NCI-H1092 (cell line): Measurements from ENCODE around the gene GABARAP.

ENCODE experiments used
- DNase-seq: peaks from one replicate; lab custom pipeline; 2025; lab: John Stamatoyannopoulos, UW

GABARAP gene

DNA sequence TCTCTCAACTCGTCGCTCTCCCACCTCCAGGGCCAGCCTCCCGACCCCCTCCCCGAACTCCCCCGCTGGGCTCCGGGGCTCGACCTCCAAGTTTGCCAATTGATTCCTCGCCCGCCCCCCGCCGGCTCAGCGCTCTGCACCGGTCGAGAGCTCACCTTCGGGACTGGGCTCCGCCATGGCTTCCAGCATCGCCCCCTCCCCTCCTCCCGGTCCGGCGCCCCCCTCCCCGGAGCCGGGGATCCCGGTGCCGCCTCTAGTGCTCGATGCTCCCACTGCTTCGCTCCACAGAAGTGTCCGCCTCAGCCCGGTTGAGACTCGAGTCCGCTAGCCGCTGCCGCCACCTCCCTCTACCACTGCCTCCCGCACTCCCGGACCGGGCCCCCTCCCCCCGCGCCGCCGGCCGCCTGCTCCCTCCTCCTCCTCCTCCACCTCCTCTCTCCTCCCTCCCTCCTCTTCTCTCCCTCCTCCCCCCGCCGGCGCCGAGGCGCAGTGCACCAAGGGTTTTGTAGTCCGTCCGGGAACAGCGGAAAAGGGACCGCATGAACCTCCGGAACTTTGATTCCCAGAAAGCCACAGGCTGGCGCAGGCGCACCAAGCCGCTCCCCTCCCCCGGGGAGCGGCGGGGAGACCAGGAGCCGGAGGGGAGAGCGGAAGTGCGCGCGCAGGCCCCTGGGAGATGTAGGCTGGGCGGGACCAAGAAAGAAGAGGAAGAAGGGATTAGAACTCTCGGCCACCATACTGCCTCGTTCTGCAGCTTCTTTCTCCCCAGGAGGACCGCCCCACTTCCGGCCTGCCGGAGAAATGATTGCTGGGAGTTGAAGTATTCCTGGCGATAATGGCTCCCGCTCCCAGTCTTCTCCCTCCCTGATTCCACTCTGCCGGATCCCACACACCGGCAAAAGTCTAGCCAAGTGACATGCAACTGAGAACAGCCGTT, 2.9 kb downstream of the GABARAP start, which contains the start of gene PHF23:
PHF23 (minus strand) TSS at position 367 of the 937 bp plus-strand sequence; CDS start at position 189, 178 bp downstream.
- DNase-seq: peak; percentile 96

DNA sequence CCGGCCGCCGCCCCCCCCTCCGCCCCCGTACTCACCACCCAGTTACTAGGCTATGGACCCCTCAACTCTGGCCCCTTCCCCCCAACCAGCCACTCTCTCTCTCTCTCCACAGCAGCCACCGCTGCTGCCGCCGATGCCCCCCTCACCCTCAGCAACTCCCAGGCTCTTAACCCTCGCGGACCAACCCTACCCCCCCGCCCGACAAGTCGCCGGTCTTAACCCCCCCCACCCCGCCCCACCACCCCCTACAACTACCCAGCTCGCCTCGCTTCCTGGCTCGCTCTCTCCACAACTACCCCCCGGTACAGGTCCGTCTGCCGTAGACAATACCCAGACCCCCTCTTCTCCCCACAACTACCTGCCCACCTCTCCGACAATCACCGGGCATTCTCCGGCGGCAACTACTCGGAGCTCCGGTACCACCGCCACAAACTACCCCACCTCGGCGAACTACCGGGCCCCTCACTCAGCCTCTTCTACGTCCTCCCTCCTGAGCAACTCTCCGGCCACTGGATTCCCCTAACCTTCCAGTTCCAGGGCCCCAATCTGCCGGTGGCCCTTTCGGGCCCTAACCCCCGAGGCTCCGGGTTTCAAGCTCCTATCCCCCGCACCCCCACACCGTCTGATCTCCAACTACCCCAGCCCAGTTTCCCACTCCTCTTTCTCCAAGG, 3.7 kb downstream of the GABARAP start:
- no peak for DNase-seq

- DNase-seq: peak; percentile 19
These were observed 4.4 kb downstream of the GABARAP start for GRCh38 chr17:7237761-7238419.

- no peak for DNase-seq
These were observed 4.9 kb downstream of the GABARAP start for GRCh38 chr17:7237266-7237760.

DNA sequence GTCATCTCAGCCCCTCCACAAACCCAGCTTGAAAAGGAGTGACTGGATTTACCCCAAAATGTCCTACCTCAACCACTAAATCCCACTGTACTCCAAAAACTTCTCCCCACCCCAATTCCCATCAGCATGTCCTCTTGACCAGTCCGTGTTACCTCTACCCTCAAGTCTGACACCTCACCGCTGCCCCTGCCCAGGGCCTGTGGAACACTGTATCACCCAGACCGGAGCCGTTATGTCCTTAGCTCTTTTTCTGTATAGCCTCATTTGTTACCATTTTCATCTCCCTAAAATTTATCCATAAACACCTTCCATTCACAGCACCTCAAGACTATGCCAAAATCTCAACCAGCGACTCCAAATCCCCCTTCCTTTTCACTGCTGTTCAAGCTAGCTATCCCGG, 5.4 kb downstream of the GABARAP start:
- no peak for DNase-seq

GRCh38 chr17:7235693-7236665, 6.3 kb downstream of the GABARAP start:
- DNase-seq: no peak

- peak; percentile 78 for DNase-seq
These were observed 7.9 kb downstream of the GABARAP start, which contains the start of gene DVL2 for GRCh38 chr17:7234083-7234951. Gene DVL2 (minus strand): TSS chr17:7234517. CDS start chr17:7234262, 255 bp downstream.

- DNase-seq: no peak
These were observed 8.6 kb downstream of the GABARAP start for GRCh38 chr17:7233701-7234082.

DNA sequence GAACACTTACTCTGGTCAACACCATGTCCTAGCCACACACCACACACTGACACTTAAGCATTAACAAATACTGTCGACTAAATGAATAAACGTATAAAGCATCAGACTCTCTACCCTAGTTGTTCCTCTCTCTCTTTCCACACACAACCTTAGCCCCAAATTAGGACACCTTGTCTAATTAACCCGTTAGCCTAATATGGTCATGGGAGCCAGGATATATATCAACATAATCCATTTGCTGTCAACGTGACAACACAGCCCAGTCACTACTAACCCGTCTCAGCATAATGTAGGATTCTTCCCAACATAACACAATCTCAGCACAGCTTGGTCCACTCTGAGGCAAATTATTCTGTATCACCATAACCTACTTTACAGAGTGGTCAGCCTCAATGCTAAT, 10.1 kb downstream of the GABARAP start:
- no peak for DNase-seq

GRCh38 chr17:7229504-7229903, 12.7 kb downstream of the GABARAP start:
- DNase-seq: no peak

DNA sequence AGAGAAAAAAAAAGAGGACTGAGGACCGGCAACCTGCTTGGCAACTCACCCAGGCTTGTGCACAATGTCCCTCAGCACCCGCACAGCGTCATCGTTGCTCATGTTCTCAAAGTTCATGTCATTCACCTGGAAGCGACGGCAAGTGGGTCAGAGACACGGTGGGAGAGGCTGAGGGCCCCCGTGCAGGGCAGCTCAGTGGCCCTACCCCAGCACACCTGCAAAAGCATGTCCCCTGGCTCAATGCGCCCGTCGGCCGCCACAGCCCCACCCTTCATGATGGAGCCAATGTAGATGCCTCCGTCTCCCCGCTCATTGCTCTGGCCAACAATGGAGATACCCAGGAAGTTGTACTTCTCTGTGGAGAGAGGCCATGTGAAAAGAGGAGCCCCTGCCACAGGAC, 13.3 kb downstream of the GABARAP start:
- no peak for DNase-seq

DNA sequence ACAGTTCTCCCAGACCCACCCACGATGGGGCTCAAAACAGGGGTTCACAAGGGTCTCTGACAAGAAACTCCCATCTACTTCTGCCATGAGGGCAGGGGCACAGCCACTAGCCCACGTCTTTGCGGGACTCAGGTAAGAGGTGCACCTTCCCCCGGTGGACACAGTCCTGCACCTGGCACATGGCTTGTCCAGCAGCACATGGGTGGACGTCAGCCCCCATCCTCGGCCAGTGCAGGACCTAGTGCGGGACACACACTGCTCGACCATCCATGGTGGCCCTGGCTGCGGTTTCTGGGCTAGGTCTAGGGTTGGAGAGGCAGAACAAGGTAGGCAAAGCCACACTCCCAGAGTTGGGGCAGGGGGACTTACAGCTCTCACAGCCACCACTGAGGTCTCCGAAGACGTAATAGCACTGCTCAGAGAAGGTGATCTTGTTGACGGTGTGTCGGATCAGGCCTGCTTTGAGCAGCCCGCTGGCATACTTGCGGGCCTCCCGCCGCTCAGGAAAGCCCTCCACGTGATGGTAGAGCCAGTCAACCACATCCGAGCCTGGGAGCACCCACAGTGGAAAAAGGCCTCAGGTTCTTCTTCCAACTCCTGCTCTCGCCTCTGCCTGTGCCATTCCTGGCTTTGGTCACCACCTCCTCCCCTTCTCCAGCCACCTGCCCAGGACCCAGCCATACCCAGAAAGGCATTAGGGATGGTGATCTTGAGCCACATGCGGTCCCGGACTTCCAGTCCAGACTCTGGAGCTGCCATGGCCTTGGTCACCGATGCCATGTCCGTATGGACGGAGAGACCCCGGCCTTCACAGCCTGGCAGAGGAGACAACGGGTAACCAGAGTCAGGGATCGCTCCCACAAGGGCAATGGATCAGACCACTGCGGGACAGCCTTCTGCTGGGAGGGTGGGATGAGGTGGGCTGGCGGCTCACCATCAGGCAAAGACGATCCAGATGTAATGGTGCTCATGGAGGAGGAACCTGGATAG, 15.2 kb downstream of the GABARAP start:
- DNase-seq: no peak

- DNase-seq: no peak
These were observed 16.4 kb downstream of the GABARAP start for GRCh38 chr17:7225711-7226331.

- no peak for DNase-seq
These were observed 17.6 kb downstream of the GABARAP start for GRCh38 chr17:7224661-7225111.

DNA sequence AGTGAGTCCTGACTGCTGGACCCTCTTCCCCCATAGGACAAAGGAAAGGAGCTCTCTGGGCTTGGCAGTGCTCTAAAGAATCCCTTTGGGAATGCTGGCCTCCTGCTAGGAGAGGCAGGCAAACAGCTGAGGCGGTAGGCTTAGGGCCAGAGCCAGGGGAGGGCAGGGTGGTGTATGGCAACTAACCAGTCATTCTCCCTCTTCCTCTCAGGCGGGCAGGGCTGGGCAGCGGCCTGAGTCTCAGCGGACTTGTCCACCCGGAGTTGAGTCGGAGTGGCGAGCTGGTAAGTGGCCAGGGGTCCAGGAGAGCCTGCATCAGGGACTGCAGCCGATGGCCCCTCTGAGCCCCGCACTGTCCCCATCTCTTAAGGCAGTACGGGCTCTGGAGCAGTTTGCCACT, 18.1 kb downstream of the GABARAP start:
- no peak for DNase-seq

- DNase-seq: no peak
These were observed 18.9 kb downstream of the GABARAP start for GRCh38 chr17:7223375-7223774.

GRCh38 chr17:7222972-7223292, 19.3 kb downstream of the GABARAP start:
- DNase-seq: no peak
